RPMI7951 (cell line): ENCODE measurements around the gene REEP3. TPM values are rescaled to one million over a fixed set of nuclear protein-coding genes. Genes with fewer than 3 reads are reported as not detected.

ENCODE experiments used
- DNase-seq: peaks from one replicate; pipeline ENCODE4 v3.0.0-alpha.2; 2012; ENCODE audit warnings: low read depth
- total RNA-seq: library from RNA; depleted of rRNA; stranded (reverse); fragments of >200 nt; shearing (Covaris generic); gene quantifications from 2 replicates; pipeline ENCODE4 v1.2.3, GENCODE V29; 2014; rRNA removed

REEP3 gene
- total RNA-seq, 1 experiment from 2014 or later, result 62.0 TPM

GRCh38 chr10:63665670-63666134 lies 144.5 kb downstream of the REEP3 start:
- DNase-seq, result no peak

- peak; percentile 95 for DNase-seq
Measured at GRCh38 chr10:63666836-63667383, 145.7 kb downstream of the REEP3 start.

- no peak for DNase-seq
Measured at GRCh38 chr10:63667596-63668480, 146.6 kb downstream of the REEP3 start.

- no peak for DNase-seq
Measured at GRCh38 chr10:63670291-63670898, 149.2 kb downstream of the REEP3 start.

GRCh38 chr10:63671317-63671937 lies 150.2 kb downstream of the REEP3 start:
- DNase-seq, result peak; percentile 79

GRCh38 chr10:63672491-63672890 lies 151.3 kb downstream of the REEP3 start:
- no peak for DNase-seq

- no peak for DNase-seq
Measured at GRCh38 chr10:63673246-63673645, 152.0 kb downstream of the REEP3 start.

- DNase-seq, result no peak
Measured at GRCh38 chr10:63673846-63674245, 152.6 kb downstream of the REEP3 start.

Other genes with a start within 250 kb of the REEP3 start
- gene JMJD1C, start 55.4 kb upstream of the REEP3 start, total RNA-seq, result 43.8 and 57.0 TPM in 2 replicates